Stimulated activated naive B cell treated with anti-CD40 and anti-IgM and Interleukin-4, amounts not matched to agents 10 μg/mL and 1 μg/mL and 100 μg/mL, for 72 hours (primary cell): ENCODE results near the gene FAM83G.
A peak's percentile ranks its signal among the peaks of the same experiment; 100 is the strongest.

Experiments used
- ATAC-seq, 2 donors: fragments of 150-1000 bp; cut with Tn5 transposase; replicated peaks; 2 replicates each; pipeline ENCODE4 v1.10.0; 2021; ENCODE audit warnings: moderate library complexity in 1 of 2
- DNase-seq: peaks from one replicate; pipeline ENCODE4 v3.0.0; 2021
- H3K27ac Mint-ChIP-seq: one replicate; pipeline ENCODE4 v1.8.0; 2022; ENCODE audit warnings: mild to moderate bottlenecking, mixed read lengths
- H3K27me3 Mint-ChIP-seq, 2 donors: one replicate each; pipeline ENCODE4 v1.8.0; 2022; ENCODE audit warnings: mixed read lengths in 2 of 2
- H3K36me3 Mint-ChIP-seq, 2 donors: one replicate each; pipeline ENCODE4 v1.8.0; 2022; ENCODE audit warnings: mixed read lengths in 2 of 2, mild to moderate bottlenecking in 1 of 2
- H3K4me1 Mint-ChIP-seq, 2 donors: one replicate each; pipeline ENCODE4 v1.8.0; 2022; ENCODE audit warnings: mixed read lengths in 2 of 2, mild to moderate bottlenecking in 1 of 2
- H3K4me3 Mint-ChIP-seq, 2 donors: one replicate each; pipeline ENCODE4 v1.8.0; 2022; ENCODE audit warnings: mild to moderate bottlenecking in 2 of 2, mixed read lengths in 2 of 2, moderate library complexity in 1 of 2
- H3K9me3 Mint-ChIP-seq, 2 donors: one replicate each; pipeline ENCODE4 v1.8.0; 2022; ENCODE audit warnings: mixed read lengths in 2 of 2, mild to moderate bottlenecking in 1 of 2

The FAM83G gene

GRCh38 chr17:18993905-18994526, 10.5 kb downstream of the FAM83G start:
- no peaks in the 10 kb centered on the region for H3K27me3 Mint-ChIP-seq
- H3K27ac Mint-ChIP-seq = no peak overlapping the region
- peaks cover 31 to 32% of the 10 kb centered on the region in 2 donors for H3K4me1 Mint-ChIP-seq
- ATAC-seq (no peak), DNase-seq (no peak)
- H3K4me3 Mint-ChIP-seq = no peak overlapping the region
- H3K9me3 Mint-ChIP-seq = peaks cover 7 to 11% of the 10 kb centered on the region in 2 donors
- peaks cover 49% of the 10 kb centered on the region in 2 donors for H3K36me3 Mint-ChIP-seq

GRCh38 chr17:18992454-18993130, 12.0 kb downstream of the FAM83G start:
- H3K36me3 Mint-ChIP-seq = peaks cover 49 to 50% of the 10 kb centered on the region in 2 donors
- H3K27ac Mint-ChIP-seq = no peak overlapping the region
- DNase-seq = peak; percentile 31
- no peaks in the 10 kb centered on the region for H3K27me3 Mint-ChIP-seq
- H3K4me1 Mint-ChIP-seq = peaks cover 28 to 32% of the 10 kb centered on the region in 2 donors
- H3K9me3 Mint-ChIP-seq = peaks cover 7 to 11% of the 10 kb centered on the region in 2 donors
- ATAC-seq = peak; percentile 90 to 91
- peak overlapping the region; percentile 61 to 66 for H3K4me3 Mint-ChIP-seq

GRCh38 chr17:18991531-18992315, 12.8 kb downstream of the FAM83G start:
- ATAC-seq = no peak
- no peak for DNase-seq
- peak overlapping the region; percentile 26 for H3K27ac Mint-ChIP-seq
- H3K4me3 Mint-ChIP-seq = no peak overlapping the region
- peaks cover 45 to 46% of the 10 kb centered on the region in 2 donors for H3K36me3 Mint-ChIP-seq
- H3K9me3 Mint-ChIP-seq = peaks cover 7 to 11% of the 10 kb centered on the region in 2 donors
- no peaks in the 10 kb centered on the region for H3K27me3 Mint-ChIP-seq
- peaks cover 27 to 28% of the 10 kb centered on the region in 2 donors for H3K4me1 Mint-ChIP-seq

GRCh38 chr17:18990331-18990730, 14.2 kb downstream of the FAM83G start:
- DNase-seq (no peak), ATAC-seq (no peak)
- H3K4me3 Mint-ChIP-seq = no peak overlapping the region
- peaks cover 26 to 27% of the 10 kb centered on the region in 2 donors for H3K4me1 Mint-ChIP-seq
- no peaks in the 10 kb centered on the region for H3K27me3 Mint-ChIP-seq
- H3K9me3 Mint-ChIP-seq = peaks cover 3 to 6% of the 10 kb centered on the region in 2 donors
- no peak overlapping the region for H3K27ac Mint-ChIP-seq
- peaks cover 34 to 41% of the 10 kb centered on the region in 2 donors for H3K36me3 Mint-ChIP-seq

- no peaks in the 10 kb centered on the region for H3K27me3 Mint-ChIP-seq
- peaks cover 29 to 35% of the 10 kb centered on the region in 2 donors for H3K36me3 Mint-ChIP-seq
- peaks cover 18 to 20% of the 10 kb centered on the region in 2 donors for H3K4me1 Mint-ChIP-seq
- ATAC-seq = no peak
- H3K4me3 Mint-ChIP-seq = no peak overlapping the region
- DNase-seq = no peak
- H3K9me3 Mint-ChIP-seq = no peaks in the 10 kb centered on the region
- no peak overlapping the region for H3K27ac Mint-ChIP-seq
These were observed 15.9 kb downstream of the FAM83G start for GRCh38 chr17:18988546-18989173.

GRCh38 chr17:18987862-18988545, 16.6 kb downstream of the FAM83G start:
- Mint-ChIP-seq H3K27ac (no peak overlapping the region), H3K4me3 (no peak overlapping the region), H3K9me3 (no peaks in the 10 kb centered on the region), H3K27me3 (no peaks in the 10 kb centered on the region), H3K36me3 (peaks cover 27 to 33% of the 10 kb centered on the region in 2 donors), H3K4me1 (peaks cover 12 to 13% of the 10 kb centered on the region in 2 donors)
- no peak for ATAC-seq
- no peak for DNase-seq

GRCh38 chr17:18987230-18987610, 17.3 kb downstream of the FAM83G start:
- Mint-ChIP-seq H3K27me3 (no peaks in the 10 kb centered on the region), H3K36me3 (peaks cover 22 to 32% of the 10 kb centered on the region in 2 donors), H3K27ac (no peak overlapping the region), H3K4me3 (no peak overlapping the region), H3K4me1 (peaks cover 4 to 5% of the 10 kb centered on the region in 2 donors), H3K9me3 (no peaks in the 10 kb centered on the region)
- DNase-seq (no peak), ATAC-seq (no peak)

- Mint-ChIP-seq H3K27ac (no peak overlapping the region), H3K4me1 (peaks cover 0 to 3% of the 10 kb centered on the region in 2 donors), H3K36me3 (peaks cover 21 to 35% of the 10 kb centered on the region in 2 donors), H3K9me3 (no peaks in the 10 kb centered on the region), H3K27me3 (no peaks in the 10 kb centered on the region), H3K4me3 (no peak overlapping the region)
- DNase-seq (no peak), ATAC-seq (no peak)
These were observed 17.9 kb downstream of the FAM83G start for GRCh38 chr17:18986541-18987229.

GRCh38 chr17:18985475-18985874, 19.1 kb downstream of the FAM83G start:
- peaks cover 0 to 3% of the 10 kb centered on the region in 2 donors for H3K4me1 Mint-ChIP-seq
- no peaks in the 10 kb centered on the region for H3K27me3 Mint-ChIP-seq
- DNase-seq (no peak), ATAC-seq (no peak)
- peaks cover 25 to 35% of the 10 kb centered on the region in 2 donors for H3K36me3 Mint-ChIP-seq
- no peak overlapping the region for H3K27ac Mint-ChIP-seq
- H3K9me3 Mint-ChIP-seq = no peaks in the 10 kb centered on the region
- H3K4me3 Mint-ChIP-seq = no peak overlapping the region

- Mint-ChIP-seq H3K9me3 (no peaks in the 10 kb centered on the region), H3K4me3 (no peak overlapping the region), H3K27me3 (no peaks in the 10 kb centered on the region), H3K36me3 (peaks cover 25 to 30% of the 10 kb centered on the region in 2 donors), H3K4me1 (no peaks in the 10 kb centered on the region), H3K27ac (no peak overlapping the region)
- ATAC-seq (no peak), DNase-seq (no peak)
These were observed 20.1 kb downstream of the FAM83G start for GRCh38 chr17:18984273-18985114.

- H3K4me1 Mint-ChIP-seq = no peaks in the 10 kb centered on the region
- H3K4me3 Mint-ChIP-seq = no peak overlapping the region
- H3K27ac Mint-ChIP-seq = peak overlapping the region; percentile 81
- H3K27me3 Mint-ChIP-seq = no peaks in the 10 kb centered on the region
- ATAC-seq (no peak), DNase-seq (no peak)
- no peaks in the 10 kb centered on the region for H3K9me3 Mint-ChIP-seq
- peaks cover 43 to 48% of the 10 kb centered on the region in 2 donors for H3K36me3 Mint-ChIP-seq
These were observed 22.7 kb downstream of the FAM83G start for GRCh38 chr17:18981642-18982424.

- Mint-ChIP-seq H3K4me1 (no peaks in the 10 kb centered on the region), H3K4me3 (no peak overlapping the region), H3K36me3 (peaks cover 47 to 51% of the 10 kb centered on the region in 2 donors), H3K27me3 (no peaks in the 10 kb centered on the region), H3K9me3 (no peaks in the 10 kb centered on the region), H3K27ac (no peak overlapping the region)
- DNase-seq (no peak), ATAC-seq (no peak)
These were observed 23.3 kb downstream of the FAM83G start for GRCh38 chr17:18981335-18981641.
